Activated gamma-delta T cell treated with anti-CD3 and anti-CD28 coated beads, Interleukin-2, amount 50 U/mL, for 16 hours (primary cell): ENCODE data around the gene MUC6.

Experiments
- DNase-seq: peaks from one replicate; pipeline ENCODE4 v3.0.0-alpha.2; 2020; ENCODE audit warnings: low read depth

MUC6 gene

GRCh38 chr11:1007279-1007678 is 29.2 kb downstream of the MUC6 start:
- DNase-seq: no peak

- no peak for DNase-seq
Measured at GRCh38 chr11:1006762-1007161, 29.8 kb downstream of the MUC6 start.

GRCh38 chr11:1005928-1006327 is 30.6 kb downstream of the MUC6 start:
- no peak for DNase-seq

- no peak for DNase-seq
Measured at GRCh38 chr11:1003159-1003558, 33.4 kb downstream of the MUC6 start.

GRCh38 chr11:1002406-1002984 is 34.0 kb downstream of the MUC6 start:
- no peak for DNase-seq

GRCh38 chr11:1001617-1002405 is 34.7 kb downstream of the MUC6 start:
- DNase-seq: no peak

- no peak for DNase-seq
Measured at GRCh38 chr11:1000357-1001278, 35.9 kb downstream of the MUC6 start.

GRCh38 chr11:999009-999408 is 37.5 kb downstream of the MUC6 start:
- DNase-seq: no peak

- no peak for DNase-seq
Measured at GRCh38 chr11:997907-998306, 38.6 kb downstream of the MUC6 start.

GRCh38 chr11:996681-997080 is 39.8 kb downstream of the MUC6 start:
- DNase-seq: no peak

- no peak for DNase-seq
Measured at GRCh38 chr11:995752-996420, 40.6 kb downstream of the MUC6 start.

- DNase-seq: no peak
Measured at GRCh38 chr11:995044-995751, 41.3 kb downstream of the MUC6 start.

GRCh38 chr11:993632-994167 is 42.8 kb downstream of the MUC6 start:
- DNase-seq: no peak

GRCh38 chr11:992577-992976 is 43.9 kb downstream of the MUC6 start:
- DNase-seq: no peak

GRCh38 chr11:991711-992307 is 44.7 kb downstream of the MUC6 start:
- DNase-seq: no peak

GRCh38 chr11:991034-991433 is 45.5 kb downstream of the MUC6 start:
- DNase-seq: no peak

- DNase-seq: no peak
Measured at GRCh38 chr11:990101-990500, 46.4 kb downstream of the MUC6 start.

- no peak for DNase-seq
Measured at GRCh38 chr11:987671-988070, 48.8 kb downstream of the MUC6 start.

GRCh38 chr11:986952-987305 is 49.6 kb downstream of the MUC6 start:
- no peak for DNase-seq

GRCh38 chr11:986270-986951 is 50.1 kb downstream of the MUC6 start:
- DNase-seq: no peak
